ENCODE data around the gene PPAT. TPM values are rescaled to one million over a fixed set of nuclear protein-coding genes. Genes with fewer than 3 reads are reported as not detected.
"Not testable (repeated sequence)": the region's sequence is repeated elsewhere in the genome, so short reads cannot be mapped to it uniquely, and the experiment has no call there.

The PPAT gene
- total and polyA plus RNA-seq, 12 donors, result 0.66 to 5.2 (median 2.8) TPM

DNA sequence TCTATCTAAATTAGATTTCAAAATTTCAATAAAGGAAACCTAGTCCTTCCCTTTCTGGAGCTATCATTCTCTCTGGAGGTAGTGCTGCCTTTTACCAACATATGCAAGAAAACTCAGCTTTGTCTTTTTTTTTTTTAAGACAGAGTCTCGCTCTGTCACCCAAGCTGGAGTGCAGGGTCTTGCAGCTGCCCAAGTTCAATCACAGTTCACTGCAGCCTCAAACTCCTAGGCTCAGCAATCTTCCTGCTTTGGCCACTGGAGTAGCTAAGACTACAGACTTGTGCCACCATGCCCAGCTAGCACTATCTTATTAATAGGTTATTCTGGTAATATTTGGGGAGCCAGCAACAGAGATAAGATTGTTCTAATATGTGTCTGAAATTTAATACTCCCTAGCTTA lies 60.5 kb downstream of the PPAT start:
- 92 to 97% methylated on average over 1 of the region's 1 CpG for WGBS, 2 donors
- ATAC-seq, result no peak

DNA sequence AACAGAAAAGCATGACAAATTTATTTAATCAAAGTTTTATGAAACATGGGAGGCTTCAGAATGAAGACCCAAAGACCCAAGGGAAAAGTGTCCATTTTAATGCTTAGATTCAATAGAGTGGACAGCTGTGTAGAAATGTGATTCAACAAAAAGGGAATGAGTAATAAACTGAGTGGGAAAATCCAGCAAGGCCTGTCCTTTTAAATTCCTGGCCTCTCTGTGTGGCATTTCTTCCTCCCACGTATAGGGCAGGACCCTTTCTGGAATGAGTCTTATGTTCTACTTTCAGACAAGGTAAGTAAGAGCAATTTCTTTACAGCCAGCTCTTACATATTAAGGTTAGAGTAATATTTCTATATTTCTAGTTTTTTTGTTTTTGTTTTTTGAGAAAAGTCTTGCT lies 62.6 kb downstream of the PPAT start:
- no peaks in the 10 kb centered on the region for H3K27me3 ChIP-seq
- intact Hi-C loops (cut with DNase I), result no loop called here
- peaks cover 0 to 9% (median 0%) of the 10 kb centered on the region in 9 donors for H3K4me1 ChIP-seq
- ATAC-seq (no peak), DNase-seq (no peak)
- TF ChIP-seq, protein P1, sequence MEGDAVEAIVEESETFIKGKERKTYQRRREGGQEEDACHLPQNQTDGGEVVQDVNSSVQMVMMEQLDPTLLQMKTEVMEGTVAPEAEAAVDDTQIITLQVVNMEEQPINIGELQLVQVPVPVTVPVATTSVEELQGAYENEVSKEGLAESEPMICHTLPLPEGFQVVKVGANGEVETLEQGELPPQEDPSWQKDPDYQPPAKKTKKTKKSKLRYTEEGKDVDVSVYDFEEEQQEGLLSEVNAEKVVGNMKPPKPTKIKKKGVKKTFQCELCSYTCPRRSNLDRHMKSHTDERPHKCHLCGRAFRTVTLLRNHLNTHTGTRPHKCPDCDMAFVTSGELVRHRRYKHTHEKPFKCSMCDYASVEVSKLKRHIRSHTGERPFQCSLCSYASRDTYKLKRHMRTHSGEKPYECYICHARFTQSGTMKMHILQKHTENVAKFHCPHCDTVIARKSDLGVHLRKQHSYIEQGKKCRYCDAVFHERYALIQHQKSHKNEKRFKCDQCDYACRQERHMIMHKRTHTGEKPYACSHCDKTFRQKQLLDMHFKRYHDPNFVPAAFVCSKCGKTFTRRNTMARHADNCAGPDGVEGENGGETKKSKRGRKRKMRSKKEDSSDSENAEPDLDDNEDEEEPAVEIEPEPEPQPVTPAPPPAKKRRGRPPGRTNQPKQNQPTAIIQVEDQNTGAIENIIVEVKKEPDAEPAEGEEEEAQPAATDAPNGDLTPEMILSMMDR (IDR thresholded peaks at IDR 0.05), result no peak
- H3K27ac ChIP-seq, result no peak overlapping the region
- WGBS, 2 donors, result 2 to 72% methylated on average over 1 of the region's 1 CpG
- H3K9me3 ChIP-seq, result no peaks in the 10 kb centered on the region
- H3K4me3 ChIP-seq, result no peak overlapping the region
- peaks cover 0 to 56% (median 13%) of the 10 kb centered on the region in 9 donors for H3K36me3 ChIP-seq

More for the DNA sequence above, 60.5 kb downstream of the PPAT start:
- H3K9me3 ChIP-seq, result no peaks in the 10 kb centered on the region
- peaks cover 0 to 59% (median 11%) of the 10 kb centered on the region in 9 donors for H3K36me3 ChIP-seq
- H3K27me3 ChIP-seq, result no peaks in the 10 kb centered on the region
- no peak overlapping the region for H3K27ac ChIP-seq
- H3K4me3 ChIP-seq, result no peak overlapping the region
- TF ChIP-seq, protein P1 (IDR thresholded peaks at IDR 0.05), result no peak
- H3K4me1 ChIP-seq, result peaks cover 0 to 9% (median 0%) of the 10 kb centered on the region in 9 donors
- intact Hi-C loops (cut with DNase I), result no loop called here
- no peak for DNase-seq

DNA sequence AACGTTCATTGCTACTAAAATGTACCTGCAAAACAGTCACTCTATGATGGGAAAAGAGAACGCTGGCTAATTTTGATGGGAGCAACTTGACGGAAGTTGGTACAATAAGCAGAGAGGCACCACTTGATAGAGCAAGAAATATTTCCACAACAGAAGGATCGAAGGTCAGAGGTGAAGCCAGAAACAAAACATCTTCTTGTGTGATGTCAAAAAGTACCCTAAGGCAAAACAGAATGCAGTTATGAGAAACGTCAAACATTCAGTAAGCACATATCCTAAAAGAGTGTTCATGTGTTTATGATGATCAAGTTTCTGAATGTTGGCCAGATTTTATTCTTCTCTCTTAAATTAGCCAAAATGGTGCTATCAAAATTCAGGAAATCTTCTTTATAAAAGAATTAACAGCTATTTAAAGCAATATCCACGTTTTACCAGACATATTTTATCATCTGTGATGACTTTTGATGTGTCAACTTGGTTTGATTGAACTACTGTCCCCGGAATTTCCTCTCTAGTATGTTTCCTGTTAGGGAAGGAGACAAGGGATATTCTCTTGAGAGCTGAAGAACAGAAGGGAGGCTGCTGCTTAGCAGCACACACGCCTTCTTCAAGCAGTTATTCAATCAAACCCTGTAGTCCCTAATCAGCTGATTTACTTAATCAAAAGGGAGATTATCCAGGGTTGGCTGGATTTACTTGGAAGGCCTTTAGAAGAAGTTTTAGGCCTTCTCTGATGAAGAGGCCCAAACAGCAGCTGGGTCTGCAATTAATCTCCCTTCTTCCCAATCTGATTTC lies 63.8 kb downstream of the PPAT start:
- intact Hi-C loops (cut with DNase I), result no loop called here
- Histone ChIP-seq H3K9me3 (no peaks in the 10 kb centered on the region), H3K4me3 (no peak overlapping the region), H3K4me1 (peaks cover 0 to 9% (median 0%) of the 10 kb centered on the region in 9 donors), H3K36me3 (peaks cover 0 to 55% (median 13%) of the 10 kb centered on the region in 9 donors), H3K27ac (peak overlapping the region in 1 of 10 donors; percentile 29), H3K27me3 (no peaks in the 10 kb centered on the region)
- WGBS, 2 donors, result 58 to 73% methylated on average over 8 of the region's 8 CpGs
- DNase-seq (no peak), ATAC-seq (no peak)
- TF ChIP-seq, protein P1 (IDR thresholded peaks at IDR 0.05), result no peak

DNA sequence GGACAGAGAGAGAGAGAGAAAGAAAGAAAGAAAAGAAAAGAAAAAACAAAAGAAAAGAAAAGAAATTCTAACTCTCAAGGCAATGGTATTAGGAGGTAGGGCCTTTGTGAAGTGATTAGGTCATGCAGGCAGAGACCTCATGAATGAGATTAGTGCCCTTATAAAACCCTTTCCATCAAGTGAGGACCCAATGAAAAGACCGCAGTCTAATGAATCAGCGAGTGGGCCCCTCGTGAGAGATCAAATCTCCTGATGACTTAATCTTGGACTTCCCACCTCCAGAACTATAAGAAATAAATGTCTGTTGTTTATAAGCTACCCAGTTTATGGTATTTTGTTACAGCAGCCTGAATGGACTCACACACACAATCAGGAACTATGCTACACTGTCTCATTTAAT lies 65.0 kb downstream of the PPAT start:
- TF ChIP-seq, protein P1 (IDR thresholded peaks at IDR 0.05), result no peak
- ATAC-seq (no peak), DNase-seq (no peak)
- intact Hi-C loops (cut with DNase I), result no loop called here
- peaks cover 0 to 51% (median 13%) of the 10 kb centered on the region in 9 donors for H3K36me3 ChIP-seq
- H3K27me3 ChIP-seq, result no peaks in the 10 kb centered on the region
- H3K27ac ChIP-seq, result no peak overlapping the region
- H3K4me3 ChIP-seq, result no peak overlapping the region
- 96 to 99% methylated on average over 3 of the region's 3 CpGs for WGBS, 2 donors
- H3K4me1 ChIP-seq, result peaks cover 0 to 9% (median 0%) of the 10 kb centered on the region in 9 donors
- no peaks in the 10 kb centered on the region for H3K9me3 ChIP-seq

DNA sequence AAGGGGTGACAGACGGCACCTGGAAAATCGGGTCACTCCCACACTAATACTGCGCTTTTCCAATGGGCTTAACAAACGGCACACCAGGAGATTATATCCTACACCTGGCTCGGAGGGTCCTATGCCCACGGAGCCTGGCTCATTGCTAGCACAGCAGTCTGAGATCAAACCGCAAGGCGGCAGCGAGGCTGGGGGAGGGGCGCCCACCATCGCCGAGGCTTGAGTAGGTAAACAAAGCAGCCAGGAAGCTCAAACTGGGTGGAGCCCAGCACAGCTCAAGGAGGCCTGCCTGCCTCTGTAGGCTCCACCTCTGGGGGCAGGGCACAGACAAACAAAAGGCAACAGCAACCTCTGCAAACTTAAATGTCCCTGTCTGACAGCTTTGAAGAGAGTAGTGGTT lies 72.4 kb downstream of the PPAT start:
- H3K9me3 ChIP-seq; intact Hi-C loops (cut with DNase I); H3K27ac ChIP-seq; H3K27me3 ChIP-seq; H3K4me1 ChIP-seq; DNase-seq; ATAC-seq; H3K4me3 ChIP-seq: not testable (repeated sequence)
- H3K36me3 ChIP-seq, result peaks cover 0 to 33% (median 0%) of the 10 kb centered on the region in 9 donors
- 94 to 98% methylated on average over 12 of the region's 12 CpGs for WGBS, 2 donors
